Hypothalamus (tissue), 51 donors: ENCODE measurements around the gene LIN54.
A peak's percentile ranks its signal among the peaks of the same experiment; 100 is the strongest.
"Not testable (repeated sequence)": the region's sequence is repeated elsewhere in the genome, so short reads cannot be mapped to it uniquely, and the experiment has no call there.

Experiments
- DNase-seq, 51 donors: peaks; one replicate each; lab custom pipeline; 2025; lab: John Stamatoyannopoulos, UW

Gene LIN54

GRCh38 chr4:83012687-83013419 lies 2.2 kb upstream of the LIN54 start:
- DNase-seq: peak; percentile 66 to 99 (median 98)

DNA sequence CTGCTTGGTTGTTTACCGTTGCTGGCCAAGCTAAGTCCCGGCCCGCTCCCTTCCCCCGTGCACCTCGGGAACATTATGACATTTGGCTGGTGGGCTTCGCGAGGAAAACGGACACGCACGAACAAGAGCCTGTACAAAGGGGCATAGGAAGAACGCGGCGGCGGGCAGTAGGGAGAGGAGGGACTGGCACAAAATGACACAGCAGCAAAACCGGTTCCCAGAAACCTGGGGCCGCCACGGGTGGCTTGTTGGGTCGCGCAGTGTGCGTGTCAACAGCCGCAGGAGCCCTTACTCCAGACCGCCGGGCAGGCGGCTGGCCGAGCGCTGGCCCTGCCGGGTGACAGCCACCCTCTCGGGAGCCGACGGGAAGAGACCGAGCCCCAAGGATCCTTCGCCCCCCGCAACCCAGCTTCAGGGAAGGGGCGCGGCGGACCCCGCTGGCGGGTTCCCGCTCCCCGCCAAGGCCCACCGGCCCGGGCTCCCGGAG lies 1.6 kb upstream of the LIN54 start:
- peak in 42 of 51 donors; percentile 1 to 74 (median 41) for DNase-seq

GRCh38 chr4:83011689-83012199 lies 1.1 kb upstream of the LIN54 start:
- DNase-seq: peak in 3 of 51 donors; percentile 29 to 62 (median 51)

DNA sequence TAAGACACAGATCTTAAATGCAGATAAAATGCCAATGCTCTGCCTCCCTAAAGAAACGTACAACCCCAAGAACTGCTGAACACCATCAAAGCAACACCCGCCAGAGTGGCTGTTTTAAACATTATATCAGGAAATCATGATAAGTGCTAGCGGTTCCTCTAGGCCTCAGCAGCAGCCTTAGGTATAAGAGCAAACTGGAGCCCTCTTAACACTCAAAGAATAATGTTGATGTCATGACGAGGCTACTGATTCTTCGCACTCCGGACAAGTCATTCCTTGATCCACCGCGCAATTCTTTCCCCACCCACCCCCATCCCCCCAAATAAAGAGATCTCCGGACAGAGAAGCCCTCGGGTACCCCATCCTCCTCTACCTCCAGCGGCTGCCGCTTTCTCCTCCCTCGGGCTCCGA lies 507 bp downstream of the LIN54 start:
- peak in 4 of 51 donors; percentile 11 to 53 (median 42) for DNase-seq

- no peak for DNase-seq
Observed at GRCh38 chr4:83009529-83009928, 1.1 kb downstream of the LIN54 start.

- DNase-seq: not testable (repeated sequence)
Observed at GRCh38 chr4:83003044-83003791, 7.4 kb downstream of the LIN54 start.

- DNase-seq: no peak
Observed at GRCh38 chr4:83002329-83002728, 8.3 kb downstream of the LIN54 start.

- DNase-seq: no peak
Observed at GRCh38 chr4:82998898-82999297, 11.7 kb downstream of the LIN54 start.

- no peak for DNase-seq
Observed at GRCh38 chr4:82994834-82995233, 15.8 kb downstream of the LIN54 start.

GRCh38 chr4:82989575-82990429 lies 20.8 kb downstream of the LIN54 start:
- no peak for DNase-seq

- DNase-seq: no peak
Observed at GRCh38 chr4:82988323-82988832, 22.2 kb downstream of the LIN54 start.

DNA sequence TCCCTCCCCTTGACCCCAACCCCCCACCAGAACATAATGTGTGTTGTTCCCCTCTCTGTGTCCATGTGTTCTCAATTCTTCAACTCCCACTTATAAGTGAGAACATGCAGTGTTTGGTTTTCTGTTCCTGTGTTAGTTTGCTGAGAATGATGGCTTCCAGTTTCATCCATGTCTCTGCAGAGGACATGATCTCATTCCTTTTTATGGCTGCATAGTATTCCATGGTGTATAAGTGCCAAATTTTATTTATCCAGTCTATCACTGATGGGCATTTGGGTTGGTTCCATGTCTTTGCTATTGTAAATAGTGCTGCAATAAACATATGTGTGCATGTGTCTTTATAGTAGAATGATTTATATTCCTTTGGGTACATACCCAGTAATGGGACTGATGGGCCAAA lies 23.1 kb downstream of the LIN54 start:
- not testable (repeated sequence) for DNase-seq

- no peak for DNase-seq
Observed at GRCh38 chr4:82984459-82984858, 26.2 kb downstream of the LIN54 start.

- no peak for DNase-seq
Observed at GRCh38 chr4:82983444-82983843, 27.2 kb downstream of the LIN54 start.

DNA sequence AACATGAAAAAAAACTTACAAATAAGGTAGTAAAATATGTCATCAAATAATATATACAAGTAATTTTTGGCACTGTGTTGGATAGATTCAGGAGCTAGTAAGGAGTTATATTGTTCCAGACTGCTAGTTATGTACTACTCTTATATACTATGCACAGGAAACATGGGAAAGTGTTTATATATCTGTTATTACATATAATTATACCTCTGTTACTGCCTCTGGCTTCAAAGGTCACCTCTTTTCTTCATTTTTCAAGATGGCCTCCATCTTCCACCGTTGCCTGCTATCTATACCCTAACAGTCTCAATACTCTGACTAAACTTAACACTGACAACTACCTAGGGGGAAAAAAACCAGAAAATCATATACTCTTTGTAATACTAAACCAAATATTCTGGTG lies 29.5 kb downstream of the LIN54 start:
- no peak for DNase-seq

DNA sequence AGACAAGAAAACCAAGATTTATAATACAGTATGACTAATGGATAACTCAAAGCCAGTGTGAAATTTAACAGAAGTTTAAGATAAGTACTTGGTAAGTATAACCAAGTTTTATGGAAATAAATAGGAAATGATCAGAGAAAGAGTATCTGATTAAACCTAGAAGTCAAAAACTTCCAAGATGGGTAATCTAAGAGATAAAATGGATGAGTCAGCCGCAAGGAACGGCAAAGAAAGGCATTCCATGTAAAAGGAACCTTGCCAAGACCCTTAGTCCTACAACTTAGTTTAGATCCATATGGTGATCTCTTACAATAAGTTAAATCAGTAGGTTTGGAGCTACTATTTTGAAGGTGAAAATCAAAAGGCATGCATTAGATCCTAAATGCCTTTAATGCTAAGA lies 34.8 kb downstream of the LIN54 start:
- no peak for DNase-seq

- no peak for DNase-seq
Observed at GRCh38 chr4:82969414-82969813, 41.2 kb downstream of the LIN54 start.

- no peak for DNase-seq
Observed at GRCh38 chr4:82968972-82969371, 41.7 kb downstream of the LIN54 start.

DNA sequence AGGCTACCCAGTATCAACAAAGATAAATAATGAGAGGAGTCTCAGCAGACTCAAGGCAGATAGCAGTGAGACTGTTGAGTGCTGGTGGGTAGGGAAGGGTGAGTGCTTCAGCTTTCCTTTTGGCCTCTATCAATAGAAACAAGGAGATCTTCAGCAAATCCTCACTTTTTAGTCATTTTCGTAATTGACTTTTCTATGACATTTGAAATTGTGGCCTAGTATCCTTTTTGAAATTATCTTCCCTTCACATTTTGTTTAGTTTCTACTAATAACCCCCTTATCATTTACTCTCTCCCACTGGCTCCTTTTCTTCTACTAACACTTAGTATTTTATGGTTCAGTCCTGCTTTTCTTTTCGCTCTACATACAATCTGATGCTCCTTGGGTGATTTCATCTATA lies 44.9 kb downstream of the LIN54 start:
- DNase-seq: no peak

- DNase-seq: no peak
Observed at GRCh38 chr4:82957045-82957444, 53.6 kb downstream of the LIN54 start.

DNA sequence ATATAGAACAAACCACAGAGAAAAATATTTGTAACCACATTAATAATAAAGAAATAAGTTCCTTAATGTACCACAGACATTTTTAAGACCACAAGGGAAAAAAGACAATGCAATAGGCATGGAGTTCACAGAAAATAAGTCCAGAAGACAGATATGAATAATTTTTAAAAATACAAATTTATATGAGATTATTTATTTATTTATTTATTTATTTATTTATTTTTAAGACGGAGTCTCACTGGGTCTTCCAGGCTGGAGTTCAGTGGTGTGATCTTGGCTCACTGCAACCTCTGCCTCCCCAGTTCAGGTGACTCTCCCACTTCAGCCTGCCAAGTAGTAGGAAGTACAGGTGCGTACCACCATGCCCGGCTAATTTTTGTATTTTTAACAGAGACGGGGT lies 56.4 kb downstream of the LIN54 start:
- DNase-seq: no peak
